TTC549 (cell line): ENCODE data around the gene SPON1.
"Not testable (repeated sequence)": the region's sequence is repeated elsewhere in the genome, so short reads cannot be mapped to it uniquely, and the experiment has no call there.

Experiments
- FAIRE-seq: peaks from 2 replicates; lab custom pipeline; 2012; peaks lifted over from hg19 to GRCh38; lab: Jason Lieb, UNC

Gene SPON1

DNA sequence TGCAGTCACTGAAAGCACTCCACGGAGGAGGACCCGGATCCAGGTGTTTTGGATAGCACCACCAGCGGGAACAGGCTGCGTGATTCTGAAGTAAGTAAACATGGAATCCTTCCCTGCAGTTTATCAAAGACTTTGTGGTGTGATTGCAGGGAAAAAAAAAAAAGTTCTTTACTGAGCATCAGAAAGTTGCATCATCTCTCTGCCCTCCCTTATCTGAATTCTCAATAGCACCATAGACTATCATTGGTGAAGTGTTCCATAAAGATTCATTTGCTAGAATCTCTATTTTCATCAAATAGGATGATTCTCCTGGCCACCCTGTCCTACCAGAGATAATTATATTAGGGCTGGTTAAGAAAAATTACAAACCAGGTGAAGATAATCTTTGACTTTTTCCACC lies 79.0 kb downstream of the SPON1 start:
- FAIRE-seq: no peak

DNA sequence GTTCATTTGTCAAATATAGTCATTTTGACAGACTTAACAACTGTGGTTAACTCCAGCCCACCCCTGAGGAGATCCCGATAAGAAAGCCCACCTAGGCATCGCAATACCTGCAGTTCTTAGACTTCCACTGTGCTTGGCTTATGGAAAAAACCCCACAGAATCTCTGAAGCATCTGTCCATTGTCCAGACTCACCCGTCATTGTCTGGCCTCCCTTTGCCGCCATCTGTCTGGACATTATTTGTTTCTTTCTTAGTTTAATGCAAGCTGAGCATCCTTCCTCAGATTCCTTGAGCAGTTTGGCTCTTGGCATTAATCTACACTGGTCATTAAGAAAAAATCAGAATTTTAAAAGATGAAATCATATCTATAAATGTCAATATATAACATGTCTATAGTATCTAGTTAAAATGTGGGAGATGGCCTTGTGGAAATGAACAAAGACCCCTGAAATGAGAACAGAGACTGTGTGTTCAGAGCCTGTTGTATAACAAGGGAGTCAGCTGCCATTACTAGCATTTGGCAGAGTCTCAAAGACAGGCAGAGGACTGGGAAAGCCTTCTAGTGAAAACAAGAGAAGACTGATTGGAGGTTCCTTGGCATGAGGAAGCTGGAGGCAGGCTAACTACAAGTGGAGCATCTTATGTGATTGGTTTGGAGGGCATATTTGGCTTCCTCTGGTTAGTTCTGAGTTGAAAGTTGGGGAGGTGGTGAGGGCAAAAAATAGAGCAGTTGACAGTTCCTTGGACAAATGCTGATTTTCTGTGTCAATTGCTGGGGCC lies 80.4 kb downstream of the SPON1 start:
- no peak for FAIRE-seq

DNA sequence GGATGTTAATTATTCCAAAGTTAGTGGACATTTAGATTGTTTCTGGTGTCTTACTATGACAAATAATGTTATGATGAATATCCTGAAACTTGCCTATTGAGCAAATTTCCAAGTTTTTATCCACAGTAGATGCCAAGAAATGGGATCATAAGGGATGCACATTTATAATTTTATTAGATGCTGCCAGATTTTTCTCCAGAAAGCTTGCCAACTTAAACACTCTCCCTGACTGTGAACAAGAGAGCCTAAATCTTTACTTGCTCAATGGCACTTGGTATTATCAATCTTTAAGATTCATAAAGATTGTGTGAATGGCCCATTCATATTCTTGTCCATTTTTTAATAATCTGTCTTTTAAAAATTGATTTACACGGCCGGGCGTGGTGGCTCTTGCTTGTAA lies 82.4 kb downstream of the SPON1 start:
- FAIRE-seq: no peak

DNA sequence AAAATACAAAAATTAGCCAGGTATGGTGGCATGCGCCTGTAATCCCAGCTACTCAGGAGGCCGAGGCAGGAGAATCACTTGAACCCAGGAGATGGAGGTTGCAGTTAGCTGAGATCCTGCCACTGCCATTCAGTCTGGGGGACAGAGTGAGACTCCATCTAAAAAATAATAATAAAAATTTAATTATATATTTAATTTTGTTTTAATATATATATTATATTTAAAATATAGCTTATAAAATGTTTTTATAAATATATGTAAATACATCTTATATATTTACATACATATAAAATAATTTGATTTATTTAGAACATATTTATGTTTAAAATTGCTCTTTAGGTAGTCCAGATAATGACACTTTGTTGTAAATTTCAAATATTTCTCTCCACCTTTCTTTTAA lies 82.9 kb downstream of the SPON1 start:
- peak; percentile 40 for FAIRE-seq

DNA sequence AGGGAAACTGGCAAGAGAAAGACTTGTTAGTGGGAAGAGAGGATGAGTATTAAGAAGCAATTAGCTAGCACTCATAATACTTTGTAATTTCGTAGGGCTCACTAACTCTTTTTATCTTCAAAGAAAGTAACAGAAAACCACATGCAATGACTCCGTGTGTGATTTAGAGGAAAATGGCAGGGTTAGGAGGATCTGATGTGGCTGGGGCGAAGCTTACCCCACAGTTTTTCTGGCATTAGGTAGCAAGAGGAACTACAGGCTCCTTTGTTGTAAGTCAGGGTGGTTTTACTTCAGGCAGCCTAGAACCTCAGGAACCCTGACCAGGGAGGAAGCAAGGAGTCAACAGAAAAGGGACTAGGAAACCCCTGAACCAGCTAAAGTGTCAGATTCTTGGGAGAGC lies 89.7 kb downstream of the SPON1 start:
- no peak for FAIRE-seq

DNA sequence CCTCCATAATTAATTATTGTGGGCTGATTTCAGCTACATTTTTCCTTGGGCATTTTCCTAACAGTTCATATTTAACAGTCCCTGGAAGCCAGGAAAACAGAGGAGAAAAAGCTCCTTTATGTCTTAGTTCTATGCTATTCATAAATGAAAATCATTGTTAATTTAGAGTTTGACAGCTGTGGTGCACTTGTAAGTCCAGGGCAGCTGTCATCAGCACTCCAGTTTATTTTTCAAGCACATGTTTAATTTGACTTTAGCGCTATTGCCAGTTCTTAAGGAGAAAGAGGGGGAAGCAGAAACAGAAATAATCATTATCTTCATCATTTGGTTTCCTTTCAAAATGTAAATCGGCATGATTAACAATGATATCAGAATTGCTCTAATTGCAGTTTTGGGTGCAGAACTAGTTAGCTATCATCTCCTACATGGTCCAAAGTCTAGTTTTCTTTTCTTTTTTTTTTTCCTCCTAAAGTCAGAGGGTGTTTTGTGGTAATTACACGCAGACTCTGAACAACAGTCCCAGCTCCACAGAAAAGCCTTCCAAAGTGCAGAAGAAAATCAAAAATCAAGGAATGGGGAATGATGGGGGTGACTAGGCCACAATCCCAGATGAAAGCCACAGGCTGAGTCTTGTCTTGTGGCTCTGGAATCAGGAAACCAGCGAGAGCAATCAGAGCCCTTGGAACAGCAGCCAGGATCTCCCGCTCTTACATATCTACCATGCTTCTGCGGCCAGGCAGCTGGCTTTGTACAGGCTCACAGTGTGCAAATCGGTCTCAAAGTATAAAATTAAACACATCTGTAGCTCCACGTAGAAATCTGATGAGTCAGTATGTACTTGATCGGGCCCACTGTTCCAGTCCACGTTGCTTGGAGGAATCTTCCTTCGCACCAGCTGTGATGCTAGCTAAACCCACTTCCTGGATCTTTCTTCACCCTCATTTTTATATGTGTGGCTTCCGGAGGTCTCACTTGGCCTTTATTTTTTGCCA lies 91.9 kb downstream of the SPON1 start:
- no peak for FAIRE-seq

DNA sequence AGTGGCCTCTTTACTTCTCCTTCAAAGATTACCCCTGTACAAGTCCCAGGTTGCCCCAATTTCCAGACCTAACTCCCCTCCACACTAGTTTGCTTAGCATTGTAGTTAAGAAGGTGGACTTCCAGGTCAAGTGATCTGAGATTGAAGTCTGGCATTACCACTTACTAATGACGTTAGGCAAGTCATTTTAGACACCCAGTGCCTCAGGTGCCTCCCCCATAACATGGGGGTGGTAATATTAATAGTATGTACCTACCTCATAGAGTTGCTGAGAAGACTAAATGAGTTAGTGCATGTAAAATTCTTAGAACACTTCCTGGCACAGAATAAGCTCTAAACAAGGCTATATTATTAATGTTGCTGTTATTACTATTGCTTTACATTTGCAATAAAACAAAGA lies 93.4 kb downstream of the SPON1 start:
- FAIRE-seq: no peak

DNA sequence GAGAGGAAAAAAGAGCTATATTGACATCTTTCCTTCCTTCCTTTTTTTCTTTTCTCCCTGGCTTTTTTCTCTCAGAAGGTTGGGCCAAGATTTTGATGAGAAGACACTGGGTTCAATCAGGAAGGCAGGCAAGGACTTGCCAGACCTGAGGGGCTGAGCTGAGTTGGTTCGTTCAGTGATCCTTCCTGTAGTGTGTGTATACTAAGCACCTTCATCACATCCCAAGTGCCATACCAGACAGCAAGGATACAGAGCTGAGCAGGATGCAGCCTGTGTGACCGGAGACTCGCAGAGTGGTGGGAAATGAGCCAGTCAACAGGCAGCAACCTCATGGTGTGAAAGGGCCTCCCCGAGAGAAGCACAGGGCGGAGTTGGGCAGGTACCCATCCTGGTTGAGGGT lies 95.5 kb downstream of the SPON1 start:
- FAIRE-seq: no peak

DNA sequence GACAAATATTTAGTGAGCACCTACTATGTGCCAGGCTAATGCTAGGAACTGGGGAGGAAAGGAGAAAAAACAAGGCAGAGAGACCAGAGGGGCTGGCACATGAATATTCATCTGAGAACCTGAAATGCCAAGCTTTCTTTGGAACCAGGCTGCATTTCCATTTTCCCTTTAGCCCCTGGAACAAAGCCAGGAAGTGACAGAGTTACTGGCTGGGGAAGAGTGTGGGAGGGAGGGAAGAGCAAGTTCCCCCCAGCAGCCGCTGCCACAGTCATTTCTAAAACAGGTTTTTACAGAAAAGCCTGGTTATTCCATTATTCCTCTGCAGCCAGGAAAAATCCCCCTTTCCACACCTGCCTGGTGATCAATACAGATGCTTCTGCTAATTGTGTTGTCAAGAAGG lies 97.0 kb downstream of the SPON1 start:
- no peak for FAIRE-seq

DNA sequence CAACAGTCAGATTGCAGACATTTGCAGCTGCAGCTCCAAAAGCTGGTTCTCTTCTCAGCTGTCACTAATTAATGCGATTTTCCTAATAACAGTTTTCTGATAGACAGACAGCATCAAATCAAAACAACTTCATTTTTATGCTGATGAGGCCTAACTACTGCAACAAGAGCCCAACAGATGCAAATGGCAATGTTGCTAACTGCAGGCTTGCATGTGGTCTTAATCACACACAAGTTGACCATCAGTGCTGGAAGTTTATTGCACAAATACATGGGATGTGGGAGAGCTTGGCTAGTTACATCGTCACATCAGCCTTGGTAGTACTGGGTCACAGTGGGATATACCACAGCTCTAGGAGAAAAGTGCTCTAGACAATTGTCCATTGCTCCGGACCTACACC lies 99.2 kb downstream of the SPON1 start:
- FAIRE-seq: no peak

DNA sequence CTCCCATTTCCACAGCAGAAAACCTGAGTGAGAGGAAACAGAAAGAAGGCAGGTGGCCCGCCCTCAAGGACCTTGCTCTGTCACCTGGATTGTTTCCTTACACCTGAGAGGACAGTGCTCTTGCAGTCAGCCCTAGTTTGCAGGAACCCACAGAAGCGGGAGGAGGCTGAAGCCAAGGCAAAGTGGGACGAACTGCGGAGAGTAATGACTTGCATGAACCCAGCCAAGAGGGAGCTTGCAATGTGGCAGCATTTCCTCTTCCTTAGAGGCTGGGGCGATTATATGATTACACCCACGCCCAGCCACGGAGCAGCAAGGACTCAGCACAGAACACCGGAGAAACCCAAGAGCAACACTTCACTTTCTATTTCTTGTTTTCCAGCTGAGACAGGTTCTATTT lies 102.6 kb downstream of the SPON1 start:
- FAIRE-seq: no peak

DNA sequence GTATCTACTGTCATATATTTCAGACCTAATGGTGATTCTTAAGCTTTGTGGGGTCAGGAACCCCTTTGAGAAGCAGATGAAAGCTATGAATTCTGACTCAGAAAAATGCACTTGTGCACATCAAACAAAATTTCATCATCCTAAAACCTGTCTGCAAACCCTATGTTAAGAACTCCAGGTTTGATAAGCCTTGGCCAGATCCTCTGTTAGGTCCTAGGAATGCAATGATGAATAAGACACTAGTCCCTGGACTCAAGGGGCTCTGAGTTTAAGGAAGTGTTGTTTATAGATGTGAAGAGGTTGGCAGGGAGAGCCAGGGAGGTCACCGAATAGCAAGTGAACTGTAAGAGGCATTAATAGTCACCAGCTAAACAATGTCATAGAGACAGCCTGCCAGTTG lies 103.2 kb downstream of the SPON1 start:
- FAIRE-seq: no peak

DNA sequence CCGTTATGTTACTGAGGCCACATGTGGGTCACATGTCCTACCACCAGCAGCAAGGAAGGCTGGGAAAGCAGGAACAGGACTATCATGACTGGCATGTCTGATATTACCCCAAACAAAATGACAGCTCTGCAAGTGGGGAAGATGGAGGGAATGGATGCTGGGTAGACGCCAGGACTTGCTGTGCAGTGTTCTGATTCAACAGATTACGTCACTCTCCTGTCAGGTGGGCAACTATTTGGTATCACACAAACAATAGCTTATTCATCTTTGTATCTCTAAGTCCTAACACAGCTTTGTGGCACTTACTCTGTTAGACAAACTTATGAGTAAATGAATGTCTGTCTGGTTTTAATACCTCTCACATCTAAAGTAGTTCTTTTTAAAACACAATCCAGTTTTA lies 105.2 kb downstream of the SPON1 start:
- no peak for FAIRE-seq

DNA sequence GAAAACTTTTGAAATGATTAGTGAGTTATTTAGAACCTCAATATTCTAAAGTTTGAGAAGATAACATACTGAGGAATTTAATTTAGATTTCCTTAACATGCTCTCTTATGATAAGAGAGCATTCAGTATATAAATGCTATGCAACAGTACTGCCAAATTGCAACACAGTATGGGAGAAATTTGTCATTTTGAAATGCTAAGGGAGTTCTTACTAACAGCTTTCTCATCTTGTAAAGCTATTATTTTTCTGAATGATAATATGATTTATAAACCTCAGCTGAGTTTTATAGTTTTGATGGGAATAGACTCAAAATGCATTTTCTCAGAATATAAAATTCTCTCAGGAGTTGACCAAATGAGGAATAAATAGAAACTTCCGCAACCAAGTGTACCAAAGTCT lies 108.4 kb downstream of the SPON1 start:
- FAIRE-seq: no peak

DNA sequence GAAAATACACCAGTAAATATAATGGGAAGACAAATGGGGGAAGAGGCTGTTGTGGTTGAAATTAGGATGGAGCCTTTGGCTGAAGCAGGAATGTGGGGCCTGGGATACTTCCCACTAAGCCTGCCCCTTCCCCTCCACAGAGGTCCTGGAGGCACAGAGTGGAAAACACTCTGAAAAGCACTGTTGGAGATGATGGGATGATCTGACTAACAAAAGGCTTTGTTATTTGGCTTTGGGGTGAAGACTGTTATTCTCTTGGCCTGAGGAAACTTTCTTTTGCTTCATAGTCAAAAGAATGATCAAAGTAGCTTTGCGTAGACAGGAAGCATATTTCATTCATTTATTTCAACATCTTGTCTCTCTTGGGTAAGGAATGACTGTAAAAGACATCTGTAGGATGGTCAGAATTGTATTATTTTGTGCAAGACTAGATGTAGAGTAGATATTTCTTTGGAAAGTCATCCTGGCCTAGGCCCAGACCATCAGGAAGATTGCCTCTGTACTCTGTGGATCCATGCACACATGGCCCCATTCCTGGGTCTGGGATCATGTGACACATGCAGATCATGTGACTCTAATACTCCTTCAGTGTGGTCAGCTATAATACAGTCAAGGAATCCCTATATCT lies 111.4 kb downstream of the SPON1 start:
- no peak for FAIRE-seq

DNA sequence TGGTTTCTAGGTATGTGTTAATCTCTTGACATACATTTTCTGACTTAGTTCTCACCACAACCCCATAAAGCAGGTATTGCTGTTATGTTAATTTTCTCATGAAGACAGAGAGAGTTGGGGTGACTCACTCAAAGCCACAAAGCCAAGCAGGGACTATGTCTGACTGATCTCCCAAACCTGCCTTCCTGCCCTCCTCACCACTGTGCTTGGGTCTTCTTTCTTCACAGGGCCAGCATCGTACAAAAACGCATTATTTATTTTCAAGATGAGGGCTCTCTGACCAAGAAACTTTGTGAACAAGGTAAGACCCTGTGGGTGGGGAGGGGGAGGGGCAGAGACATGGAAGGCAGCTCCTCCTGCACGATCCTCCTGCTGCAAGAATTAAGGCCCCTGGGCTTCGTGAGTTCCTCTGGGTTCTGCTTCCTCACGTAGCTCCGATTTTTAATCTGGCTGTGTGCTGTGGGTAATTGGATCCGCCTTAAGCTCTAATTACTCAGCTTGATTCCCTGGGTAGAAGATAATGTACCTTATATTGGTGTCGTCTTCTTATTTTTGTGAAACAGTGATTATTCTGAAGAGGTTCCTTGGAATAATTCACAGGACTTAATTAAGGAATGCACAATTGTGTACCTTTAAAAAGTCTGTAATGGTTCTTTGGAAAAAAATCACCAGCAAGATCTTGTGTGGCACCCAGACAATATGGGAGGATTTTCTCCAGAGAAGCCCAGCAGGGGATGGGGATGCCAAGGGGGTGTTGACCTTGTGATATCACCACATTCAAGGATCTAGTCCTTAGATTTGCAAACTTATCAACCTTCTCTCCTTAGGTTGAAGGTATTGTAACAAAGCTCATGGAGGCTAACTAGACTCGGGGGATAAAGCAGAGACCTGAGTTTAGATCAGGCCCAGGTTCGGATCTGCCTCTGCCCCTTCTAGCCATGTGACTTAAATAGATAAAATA lies 112.9 kb downstream of the SPON1 start:
- FAIRE-seq: no peak

DNA sequence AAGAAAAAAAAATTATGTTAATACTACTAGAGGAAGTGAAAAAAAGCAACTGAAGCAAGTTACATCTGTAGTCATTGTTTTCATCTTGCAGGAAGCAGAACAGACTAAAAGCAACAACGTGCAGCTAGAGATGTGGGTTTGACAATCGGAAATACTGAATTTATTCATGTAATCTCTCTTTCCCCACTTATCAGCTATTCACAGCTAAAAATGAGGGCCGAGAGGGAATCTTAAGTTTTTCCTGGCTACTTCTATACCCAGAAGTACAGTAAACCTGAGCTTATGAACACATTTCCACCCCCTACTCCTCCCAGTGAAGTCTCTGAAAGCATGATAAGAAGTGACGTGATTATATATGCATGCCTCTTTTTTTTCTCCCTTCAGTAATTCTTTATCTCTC lies 116.5 kb downstream of the SPON1 start:
- no peak for FAIRE-seq

DNA sequence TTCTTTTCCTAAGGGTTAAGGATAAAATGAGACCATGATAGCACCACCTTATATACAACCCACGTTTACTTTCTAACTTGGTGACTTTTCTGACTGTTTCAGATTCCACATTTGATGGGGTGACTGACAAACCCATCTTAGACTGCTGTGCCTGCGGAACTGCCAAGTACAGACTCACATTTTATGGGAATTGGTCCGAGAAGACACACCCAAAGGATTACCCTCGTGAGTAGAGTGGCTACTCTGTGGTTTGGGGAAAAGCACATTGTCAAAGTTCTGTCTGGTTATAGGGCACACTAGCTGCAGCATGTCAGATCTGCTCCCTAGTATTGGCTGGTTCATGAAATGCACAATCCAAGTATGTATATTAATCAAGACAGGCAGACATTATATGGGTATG lies 117.3 kb downstream of the SPON1 start:
- FAIRE-seq: no peak

DNA sequence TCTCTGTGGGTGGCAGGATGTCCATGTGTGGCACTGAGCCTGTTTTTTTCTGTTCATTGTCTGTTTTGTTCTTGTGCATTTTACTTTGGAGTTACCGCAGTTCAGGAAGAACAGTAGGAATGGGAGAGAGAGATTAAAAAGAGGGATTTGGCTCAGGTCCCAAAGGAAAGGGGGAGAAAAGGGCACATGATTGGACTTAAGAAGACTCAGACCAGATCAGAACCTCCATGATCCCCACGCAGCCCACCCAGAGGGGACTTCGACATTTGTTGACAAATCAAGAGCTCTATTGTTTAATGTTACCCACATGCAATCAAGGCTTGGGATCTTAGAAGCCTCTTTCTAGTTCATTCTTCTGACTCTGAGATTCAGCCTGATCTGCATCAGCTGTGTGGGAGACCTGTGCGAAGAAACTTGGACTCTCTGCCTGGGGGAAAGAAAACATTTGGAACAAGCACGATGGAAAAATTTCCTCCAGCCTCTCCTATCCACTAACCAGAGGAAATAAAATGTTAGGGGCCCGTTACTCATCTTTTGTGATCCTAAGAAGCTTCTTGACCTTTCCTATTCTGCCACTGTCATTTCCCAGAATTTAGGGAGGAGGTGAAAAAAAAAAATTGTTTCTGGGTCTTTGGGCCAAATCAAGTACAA lies 119.2 kb downstream of the SPON1 start:
- FAIRE-seq: no peak

DNA sequence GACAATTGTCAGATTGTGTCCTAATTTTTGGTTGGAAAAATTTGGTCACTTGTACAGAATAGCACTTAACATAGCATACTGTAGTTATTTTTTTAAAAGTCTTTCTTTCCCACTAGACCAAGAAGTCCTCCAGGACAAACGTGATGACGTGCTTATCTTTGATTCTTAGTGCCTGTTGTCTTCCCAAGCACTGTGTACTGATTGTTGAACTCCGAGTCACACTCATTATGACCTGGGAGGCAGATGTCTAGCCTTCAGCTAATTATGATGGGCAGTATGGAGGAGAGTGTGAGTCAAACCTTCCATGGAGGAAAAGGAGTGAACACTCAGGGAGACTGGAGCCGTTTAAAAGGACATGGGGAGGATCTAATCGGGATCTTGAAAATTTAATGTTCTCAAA lies 119.8 kb downstream of the SPON1 start:
- FAIRE-seq: no peak

DNA sequence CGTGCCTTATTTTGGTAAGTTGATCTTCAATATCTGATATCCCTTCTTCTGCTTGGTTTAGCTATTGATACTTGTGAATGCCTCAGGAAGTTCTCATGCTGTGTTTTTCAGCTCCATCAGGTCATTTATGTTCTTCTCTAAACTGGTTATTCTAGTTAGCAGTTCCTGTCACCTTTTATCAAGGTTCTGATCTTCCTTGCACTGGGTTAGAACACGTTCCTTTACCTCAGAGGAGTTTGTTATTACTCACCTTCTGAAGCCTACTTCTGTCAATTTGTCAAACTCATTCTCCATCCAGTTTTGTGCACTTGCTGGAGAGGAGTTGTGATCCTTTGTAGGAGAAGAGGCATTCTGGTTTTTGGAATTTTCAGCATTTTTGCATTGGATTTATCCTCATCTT lies 126.3 kb downstream of the SPON1 start:
- FAIRE-seq: not testable (repeated sequence)
